HG02623 (cell line): ENCODE data around the gene ATP13A2.
"Not testable (repeated sequence)": the region's sequence is repeated elsewhere in the genome, so short reads cannot be mapped to it uniquely, and the experiment has no call there.

Experiments used
- ATAC-seq: cut with Tn5 transposase; IDR thresholded peaks from one replicate; pipeline ENCODE4 v1.9.1; 2021; ENCODE audit warnings: moderate library complexity; ENCODE audit not compliant: unreplicated experiment

The ATP13A2 gene

DNA sequence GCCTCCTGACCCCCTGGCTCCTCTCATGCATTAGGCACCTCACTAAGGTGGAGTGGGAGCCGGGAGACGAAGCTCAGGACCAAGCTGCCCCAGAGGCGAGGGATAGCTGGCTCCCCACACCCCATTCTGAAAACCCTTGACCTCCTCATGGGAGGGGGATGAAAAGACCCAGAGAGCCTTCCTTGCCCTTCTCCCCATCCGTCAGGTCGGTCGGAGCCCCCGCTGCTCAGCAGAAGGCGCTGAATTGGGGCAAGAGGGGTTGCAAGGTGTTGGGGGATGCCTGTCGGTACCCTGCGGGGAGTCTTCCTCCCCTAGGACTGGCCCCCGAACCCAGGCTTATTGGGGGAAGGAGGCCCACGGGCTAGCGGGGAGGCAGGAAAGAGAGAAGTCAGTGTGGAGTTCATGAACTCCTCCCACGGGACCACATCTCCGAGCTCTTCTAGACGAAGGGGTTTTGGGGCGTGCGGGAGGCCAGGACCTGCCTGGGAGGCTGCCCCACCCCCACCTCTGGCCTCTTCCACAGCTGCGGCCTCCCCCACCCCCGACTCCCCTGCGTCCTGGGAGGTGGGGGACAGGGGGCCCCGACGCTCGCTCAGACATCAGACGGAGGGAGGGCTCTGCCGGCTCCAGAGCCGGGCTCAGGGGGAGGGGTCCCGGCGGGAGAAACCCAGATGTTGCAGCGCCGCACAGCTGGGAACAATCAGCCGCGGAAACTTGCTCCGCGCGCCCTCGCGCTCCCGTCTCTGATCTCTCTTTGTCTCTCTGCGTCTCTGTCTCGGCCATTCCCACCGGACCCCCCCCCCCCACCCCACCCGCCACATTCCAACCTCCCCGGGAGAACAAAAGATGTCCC, 32.0 kb downstream of the ATP13A2 start:
- ATAC-seq, result no peak

DNA sequence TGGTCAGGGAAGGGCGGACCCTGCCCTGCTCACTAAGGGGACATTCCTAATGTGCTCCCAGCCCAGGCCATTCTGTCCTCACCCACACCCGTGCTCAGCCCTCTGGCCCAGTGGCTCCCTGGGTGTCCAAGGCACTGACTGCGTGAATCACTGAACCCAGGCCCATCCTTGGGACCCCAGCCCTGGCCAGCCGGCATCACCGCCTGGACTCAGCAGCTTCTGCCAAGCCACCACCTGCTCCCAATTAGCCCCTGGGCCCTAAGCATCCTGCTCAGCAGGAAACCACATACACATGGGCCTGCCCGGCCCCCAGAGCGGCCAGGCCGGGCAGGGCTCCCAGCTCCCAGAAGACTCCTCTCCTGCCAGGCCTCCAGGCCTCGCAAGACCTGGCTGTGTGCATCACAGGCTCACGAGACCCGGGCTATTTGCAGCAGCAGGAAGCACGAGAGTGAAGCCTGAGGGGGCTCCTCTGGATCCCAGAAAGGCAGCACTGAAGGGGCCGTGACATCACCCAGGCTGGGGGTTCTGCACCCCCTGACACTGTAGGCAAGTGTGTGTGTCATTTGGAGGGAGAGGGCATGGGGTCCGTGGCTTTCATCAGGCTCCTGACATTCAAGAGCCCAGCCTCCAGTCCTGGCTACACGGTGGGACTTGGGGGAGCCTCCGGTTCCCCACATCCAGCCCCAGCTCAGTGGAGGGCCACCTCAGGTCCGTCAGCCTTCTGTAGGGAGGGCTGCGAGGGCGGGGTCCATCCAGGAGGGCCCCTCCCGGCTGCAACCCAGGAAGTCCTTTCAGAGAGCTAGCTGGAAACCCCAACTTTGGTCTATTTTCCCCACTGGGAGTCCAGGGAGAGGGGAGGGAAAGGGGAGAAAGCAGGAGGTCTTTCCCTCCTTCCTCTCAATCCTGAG, 32.9 kb downstream of the ATP13A2 start:
- ATAC-seq, result no peak

DNA sequence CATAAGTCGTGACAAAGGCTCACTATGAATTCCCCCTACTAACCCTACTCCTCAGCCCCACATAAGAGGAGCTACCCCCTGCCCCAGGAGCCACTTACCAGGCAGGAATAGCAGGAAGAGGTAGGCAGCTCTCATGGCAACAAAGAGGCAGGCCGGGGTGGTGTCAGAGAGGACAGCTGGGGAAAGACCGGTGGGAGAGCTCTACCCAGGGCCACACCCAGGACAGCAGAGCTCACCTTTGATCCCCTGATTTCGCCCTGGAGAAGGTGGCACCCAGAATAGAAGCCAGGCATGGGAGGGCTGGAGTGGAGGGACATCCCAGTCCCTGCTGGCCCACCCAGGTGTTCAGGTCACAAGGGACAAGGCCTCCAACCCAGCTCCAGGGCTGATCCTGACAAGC, 33.6 kb downstream of the ATP13A2 start:
- ATAC-seq, result no peak

DNA sequence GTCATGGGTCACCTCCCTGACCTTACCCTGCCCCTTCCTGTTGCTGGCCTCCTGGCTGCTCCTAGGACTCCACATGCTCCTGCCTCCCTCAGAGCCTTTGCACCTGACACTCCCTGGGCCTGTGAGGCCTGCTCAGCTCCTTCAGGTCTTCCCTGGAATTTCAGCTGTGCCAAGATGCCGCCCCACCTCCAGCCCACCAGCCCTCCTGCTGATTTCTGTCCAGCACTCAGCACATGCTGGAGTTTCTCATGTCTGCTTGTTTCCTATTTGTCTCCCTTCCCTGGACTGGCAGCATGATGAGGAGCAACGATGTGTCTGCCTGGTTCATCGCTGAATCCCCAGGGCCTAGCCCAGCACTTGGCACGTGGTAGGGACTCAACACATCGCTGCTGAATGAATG, 34.4 kb downstream of the ATP13A2 start:
- ATAC-seq, result no peak

DNA sequence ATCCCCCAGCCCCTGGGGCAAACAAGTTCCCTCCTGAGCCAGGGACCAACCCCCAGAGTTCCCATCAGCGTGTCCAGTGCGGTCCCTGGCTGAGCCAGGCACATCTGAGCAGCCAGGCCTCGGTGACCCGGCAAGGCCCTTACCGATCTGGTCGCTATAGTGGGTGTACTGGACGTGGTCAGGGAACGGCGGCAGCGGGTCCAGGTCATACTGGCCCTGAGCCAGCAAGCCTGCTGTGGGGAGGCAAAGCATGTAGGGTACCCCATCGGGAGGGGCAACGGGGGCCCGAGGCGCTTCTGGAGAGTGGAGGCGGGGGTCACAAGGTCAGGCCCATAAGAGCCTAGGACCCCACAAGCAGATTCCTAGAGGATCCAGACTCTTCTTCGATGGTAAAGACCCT, 34.8 kb downstream of the ATP13A2 start:
- ATAC-seq, result no peak

DNA sequence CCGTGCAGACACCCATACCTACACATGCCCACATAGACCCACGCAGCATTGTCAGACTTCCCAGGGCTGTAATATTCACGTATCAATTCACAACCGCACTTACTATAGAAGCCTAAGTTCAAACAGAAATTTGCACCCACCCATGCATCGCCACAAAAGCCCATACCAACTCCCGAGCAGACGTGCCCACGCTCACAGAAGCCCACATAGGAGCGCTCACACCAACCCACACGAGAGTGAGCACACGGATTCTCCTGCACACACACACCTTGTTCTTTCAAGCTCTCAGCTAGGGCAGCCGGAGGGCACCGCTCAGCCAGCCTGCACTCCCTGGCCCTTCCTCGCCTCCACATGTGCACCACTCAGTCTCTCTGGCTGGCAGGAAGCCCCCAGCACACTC, 35.9 kb downstream of the ATP13A2 start:
- ATAC-seq, result no peak

DNA sequence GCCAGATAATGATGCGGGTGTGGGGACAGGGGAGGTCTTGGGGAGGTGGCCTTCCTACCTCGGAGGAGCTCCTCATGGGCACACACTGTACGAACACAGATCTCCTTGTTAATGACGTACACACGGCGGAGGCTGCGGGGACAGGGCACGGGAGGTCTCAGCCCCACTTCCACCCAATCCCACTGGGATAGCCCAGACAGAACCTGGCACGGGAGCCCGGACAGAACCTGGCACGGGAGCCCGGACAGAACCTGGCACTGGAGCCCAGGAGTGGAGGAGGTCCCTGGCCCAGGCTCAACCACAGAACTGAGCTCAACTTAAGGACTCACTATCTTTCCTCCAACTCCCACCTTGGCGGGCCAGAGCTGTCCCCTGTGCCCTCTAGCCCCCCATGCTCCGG, 36.5 kb downstream of the ATP13A2 start:
- no peak for ATAC-seq

DNA sequence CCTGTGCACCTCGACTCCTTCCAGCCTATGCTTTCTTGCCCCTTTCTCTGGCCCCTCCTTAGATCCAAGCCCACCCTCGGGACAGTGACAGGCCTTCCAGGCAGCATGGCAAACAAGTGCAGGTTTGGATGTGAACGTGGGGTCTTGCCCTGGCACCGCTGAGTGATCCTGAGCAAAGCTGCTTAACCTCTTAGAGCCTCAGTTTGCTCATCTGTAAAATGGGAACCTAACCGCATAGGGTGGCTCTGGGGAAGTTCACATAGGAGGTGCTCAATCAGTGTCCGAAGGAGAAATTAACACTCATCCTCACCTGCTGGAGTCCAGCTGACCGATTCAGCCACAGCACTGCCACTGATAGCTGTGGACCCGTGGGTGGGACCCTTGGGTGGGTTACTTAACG, 38.5 kb downstream of the ATP13A2 start:
- no peak for ATAC-seq

DNA sequence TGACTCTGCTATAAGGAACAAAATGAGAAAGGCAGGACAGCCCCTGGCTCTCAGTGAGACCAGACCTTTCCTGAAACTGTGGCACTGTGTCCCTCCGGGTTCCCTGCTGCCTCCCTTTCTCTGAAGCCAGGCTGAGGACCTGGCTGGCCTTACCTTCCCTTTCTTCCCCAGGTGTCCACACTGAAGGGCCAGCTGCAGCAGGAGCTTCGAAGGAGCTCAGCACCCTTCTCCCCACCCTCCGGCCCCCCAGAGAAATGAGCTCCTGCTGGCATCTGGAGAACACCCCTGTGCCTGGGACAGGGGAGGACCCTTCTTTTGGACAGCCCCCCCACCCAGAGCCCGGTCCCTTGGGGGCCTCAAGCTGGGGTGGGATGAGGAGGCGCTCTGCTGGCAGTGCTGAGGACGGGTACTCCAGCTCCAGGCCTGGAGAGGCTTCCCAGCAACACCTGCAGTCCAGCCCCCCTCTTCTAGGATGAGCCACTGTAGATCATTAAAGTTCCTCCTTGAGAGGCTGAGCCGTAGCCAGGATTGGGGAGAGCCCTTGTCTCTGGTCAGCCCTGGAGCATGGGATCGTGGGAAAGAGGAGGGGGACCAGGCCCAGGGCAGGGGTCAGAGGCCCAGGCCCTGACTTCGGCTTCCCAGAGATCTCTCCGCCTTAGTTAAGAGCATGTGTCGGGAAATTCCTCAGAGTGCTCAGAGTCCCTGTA, 39.4 kb downstream of the ATP13A2 start:
- ATAC-seq, result no peak

DNA sequence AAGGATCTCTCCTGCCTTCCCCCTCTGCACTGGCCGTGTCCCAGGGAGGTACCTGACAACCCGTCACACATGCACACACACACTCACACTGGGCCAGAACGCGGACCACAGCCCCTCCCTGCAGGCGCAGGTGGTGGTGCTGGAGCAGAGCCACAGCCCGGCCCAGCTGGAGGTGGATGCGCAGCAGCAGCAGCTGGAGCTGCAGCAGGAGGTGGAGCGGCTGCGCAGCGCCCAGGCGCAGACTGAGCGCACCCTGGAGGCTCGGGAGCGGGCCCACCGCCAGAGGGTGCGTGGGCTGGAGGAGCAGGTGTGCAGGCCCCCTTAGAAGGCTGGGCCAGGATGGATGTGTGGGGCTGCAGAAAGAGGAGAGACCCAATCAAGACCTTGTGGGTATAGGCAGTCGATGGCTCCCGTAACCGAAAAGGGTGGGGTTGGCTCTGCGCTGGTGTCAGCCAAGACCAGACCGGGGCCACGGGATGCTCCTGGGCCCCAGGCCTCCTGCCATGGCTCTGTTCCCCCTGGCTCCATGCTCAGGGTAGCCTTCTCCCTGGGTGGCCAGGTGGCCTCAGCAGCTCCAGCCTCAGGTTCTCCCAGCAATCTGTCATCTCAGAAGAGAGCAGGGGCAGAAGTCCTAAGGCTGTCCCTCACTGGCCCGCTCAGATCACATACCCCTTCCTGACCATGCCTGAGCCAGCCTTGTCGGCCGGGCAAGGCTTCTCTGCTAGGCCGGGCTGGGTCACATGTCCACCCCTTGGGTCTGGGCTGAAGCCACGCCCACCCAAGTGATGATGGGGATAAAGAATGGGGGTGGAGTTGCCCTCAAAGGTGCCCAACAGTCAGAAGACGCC, 40.2 kb downstream of the ATP13A2 start:
- ATAC-seq, result no peak

DNA sequence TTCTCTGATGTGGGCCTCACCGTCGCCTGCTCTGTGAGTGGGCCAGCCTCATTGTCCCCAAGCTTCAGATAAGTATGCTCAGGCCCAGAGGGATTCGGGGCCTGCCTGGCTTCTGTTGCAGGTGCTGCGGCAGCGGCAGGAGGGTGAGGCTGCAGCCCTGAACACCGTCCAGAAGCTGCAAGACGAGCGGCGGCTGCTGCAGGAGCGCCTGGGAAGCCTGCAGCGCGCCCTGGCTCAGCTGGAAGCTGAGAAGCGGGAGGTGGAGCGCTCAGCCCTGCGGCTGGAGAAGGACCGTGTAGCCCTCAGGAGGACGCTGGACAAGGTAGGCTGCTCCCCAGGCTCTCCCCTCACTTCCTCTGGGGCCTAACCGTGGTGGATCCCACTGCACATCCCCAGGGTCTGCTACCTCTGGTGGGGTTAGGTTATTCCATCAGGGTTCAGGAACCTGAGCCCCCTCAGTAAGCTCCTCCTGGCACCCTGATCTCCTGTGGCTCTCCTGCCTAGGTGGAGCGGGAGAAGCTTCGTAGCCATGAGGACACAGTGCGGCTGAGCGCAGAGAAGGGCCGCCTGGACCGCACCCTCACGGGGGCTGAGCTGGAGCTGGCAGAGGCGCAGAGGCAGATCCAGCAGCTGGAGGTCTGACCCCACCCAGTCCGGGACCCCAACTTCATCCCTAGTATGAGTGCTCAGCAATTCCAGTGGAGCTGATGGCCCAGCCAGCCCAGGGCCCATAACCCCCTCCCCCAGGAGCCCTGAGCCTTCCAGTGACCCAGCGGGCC, 41.4 kb downstream of the ATP13A2 start:
- ATAC-seq, result no peak

DNA sequence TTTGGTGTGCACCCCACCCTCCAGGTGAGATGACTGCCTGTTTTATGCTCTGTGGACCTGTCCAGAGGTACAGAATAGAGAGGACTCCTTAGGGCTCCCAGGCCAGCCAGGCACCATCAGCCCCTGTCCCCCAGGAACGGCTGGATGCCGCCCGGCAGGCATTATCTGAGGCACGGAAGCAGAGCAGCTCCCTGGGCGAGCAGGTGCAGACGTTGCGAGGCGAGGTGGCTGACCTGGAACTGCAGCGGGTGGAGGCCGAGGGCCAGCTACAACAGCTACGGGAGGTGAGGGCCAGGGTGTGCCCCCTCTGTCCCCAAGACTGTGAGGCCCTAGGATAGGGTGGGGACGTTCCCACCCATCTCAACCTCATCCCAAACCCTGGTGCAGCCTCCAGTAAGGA, 42.1 kb downstream of the ATP13A2 start:
- ATAC-seq, result no peak

DNA sequence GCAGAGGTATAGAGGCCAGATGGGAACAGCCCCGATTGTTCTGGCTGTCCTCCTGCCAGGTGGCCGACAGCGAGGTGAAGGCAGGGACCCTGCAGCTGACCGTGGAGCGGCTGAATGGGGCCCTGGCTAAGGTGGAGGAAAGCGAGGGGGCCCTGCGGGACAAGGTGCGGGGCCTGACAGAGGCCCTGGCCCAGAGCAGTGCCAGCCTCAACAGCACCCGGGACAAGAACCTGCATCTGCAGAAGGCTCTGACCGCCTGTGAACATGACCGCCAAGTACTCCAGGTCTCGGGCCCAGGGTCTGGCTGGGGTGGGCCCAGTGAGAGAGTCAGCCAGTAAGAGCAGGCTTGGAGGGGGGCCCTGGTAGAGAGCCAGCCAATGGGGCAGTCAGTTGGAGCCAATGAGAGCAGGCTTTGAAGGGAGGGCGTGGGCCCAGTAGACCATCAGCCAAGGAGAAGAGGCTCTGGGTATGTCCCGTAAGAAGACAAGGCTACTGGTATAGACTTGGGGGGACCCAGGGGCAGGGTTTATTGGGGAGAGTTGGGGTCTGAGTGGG, 42.6 kb downstream of the ATP13A2 start:
- no peak for ATAC-seq

DNA sequence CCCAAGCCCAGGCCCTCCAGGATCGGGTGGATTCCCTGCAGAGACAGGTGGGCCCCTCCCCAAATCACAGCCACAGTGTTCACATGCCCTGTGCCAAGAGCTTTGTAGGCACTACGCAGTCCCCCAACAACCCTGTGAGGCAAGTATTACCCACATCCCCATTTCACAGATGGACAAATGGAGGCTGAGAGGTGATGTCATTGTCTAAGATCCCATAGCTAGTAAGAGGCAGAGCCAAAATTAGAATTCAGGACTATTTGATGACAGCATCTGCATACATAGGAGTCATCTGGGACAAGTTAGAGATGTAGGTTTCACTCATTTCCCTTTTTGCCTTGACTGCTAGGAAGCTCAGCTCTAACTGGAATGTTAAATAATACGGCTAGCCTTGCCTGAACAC, 43.4 kb downstream of the ATP13A2 start:
- no peak for ATAC-seq

DNA sequence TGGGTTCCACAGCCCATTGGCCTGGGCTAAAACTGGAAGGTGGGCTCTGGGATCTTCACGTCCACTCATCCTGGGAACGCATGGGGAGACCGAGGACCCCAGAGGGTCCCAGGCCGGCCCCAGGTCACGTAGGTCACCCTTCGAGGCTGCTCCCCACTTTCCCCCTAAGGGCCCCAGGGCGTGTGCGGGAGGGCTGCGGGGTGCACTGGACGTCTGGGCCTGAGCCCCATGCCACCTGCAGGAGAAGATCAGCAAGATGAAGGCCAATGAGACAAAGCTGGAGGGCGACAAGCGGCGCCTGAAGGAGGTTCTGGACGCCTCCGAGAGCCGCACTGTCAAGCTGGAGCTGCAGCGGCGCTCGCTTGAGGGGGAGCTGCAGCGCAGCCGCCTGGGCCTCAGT, 43.8 kb downstream of the ATP13A2 start:
- no peak for ATAC-seq

DNA sequence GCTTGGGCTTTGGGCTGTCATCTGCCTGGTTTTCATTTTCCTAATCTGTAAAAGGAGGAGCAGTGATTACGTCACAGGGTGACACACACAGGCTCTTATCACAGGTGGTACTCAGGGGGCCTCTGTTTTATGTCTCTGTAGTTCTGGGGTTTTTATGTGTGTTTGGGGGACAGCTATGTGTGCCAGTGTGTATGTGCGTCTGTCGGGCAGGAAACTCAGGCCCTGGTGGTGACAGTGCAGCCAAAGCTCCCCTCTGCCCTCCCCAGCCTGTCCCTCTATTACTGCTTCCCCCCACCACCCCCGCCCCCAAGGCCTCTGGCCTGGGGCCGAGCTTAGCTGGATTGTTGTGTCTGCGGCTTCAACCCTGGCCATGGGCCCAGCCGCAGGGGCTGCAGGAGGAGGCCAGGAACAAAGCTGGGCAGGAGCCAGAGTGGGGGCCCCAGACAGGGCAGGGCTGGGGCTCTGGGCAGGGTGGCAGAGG, 44.6 kb downstream of the ATP13A2 start:
- no peak for ATAC-seq

DNA sequence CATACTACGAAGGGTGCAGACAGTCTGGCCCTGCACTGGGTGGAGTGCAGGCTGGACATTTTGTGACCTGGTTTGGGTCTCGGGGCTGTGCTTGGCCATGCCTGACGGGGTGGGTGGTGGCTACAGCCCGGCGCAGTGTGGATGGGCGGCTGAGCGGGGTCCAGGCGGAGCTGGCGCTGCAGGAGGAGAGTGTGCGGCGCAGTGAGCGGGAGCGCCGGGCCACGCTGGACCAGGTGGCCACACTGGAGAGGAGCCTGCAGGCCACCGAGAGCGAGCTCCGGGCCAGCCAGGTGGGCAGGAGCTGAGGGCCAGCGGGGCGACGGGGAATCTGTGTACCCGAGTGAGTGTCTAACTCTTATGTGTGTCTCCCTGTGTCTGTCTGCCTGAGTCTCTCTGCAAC, 45.4 kb downstream of the ATP13A2 start:
- ATAC-seq, result no peak

DNA sequence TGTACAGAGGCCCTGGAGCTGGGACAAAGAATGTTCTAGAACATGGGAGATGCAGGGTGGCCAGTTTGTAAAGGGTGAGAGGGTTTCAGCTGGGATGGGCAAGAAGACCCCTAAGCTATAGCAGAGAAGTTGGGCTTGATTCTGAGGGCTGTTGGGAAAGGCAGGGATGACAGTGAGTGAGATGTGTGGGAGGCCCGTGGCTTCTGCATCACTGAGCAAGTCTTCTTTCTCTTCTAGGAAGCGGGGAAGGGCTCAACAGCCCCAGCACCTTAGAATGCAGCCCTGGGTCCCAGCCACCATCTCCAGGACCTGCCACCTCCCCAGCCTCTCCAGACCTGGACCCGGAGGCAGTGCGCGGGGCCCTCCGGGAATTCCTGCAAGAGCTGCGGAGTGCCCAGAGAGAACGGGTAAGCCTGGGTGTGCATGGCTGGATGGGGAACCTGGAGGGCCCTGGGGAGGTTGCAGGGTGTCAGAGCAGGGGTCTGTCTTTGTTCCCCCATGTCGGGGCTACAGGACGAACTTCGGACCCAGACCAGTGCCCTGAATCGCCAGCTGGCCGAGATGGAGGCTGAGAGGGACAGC, 46.2 kb downstream of the ATP13A2 start:
- ATAC-seq, result no peak

DNA sequence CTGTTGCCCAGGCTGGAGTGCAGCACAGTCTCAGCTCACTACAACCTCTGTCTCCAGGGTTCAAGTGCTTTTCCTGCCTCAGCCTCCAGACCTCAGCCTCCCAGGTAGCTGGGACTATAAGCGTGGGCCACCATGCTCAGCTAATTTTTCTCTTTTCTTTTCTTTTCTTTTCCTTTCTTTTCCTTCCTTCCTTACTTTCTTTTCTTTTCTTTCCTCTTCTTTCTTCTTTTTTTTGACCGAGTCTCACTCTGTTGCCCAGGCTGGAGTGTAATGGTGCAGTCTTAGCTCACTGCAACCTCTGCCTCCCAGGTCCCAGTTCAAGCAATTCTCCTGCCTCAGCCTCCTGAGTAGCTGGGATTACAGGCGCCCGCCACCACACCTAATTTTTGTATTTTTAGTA, 47.6 kb downstream of the ATP13A2 start:
- ATAC-seq, result not testable (repeated sequence)
